Stimulated activated CD8-positive, alpha-beta memory T cell treated with anti-CD3 and anti-CD28 coated beads, Interleukin-12 subunit alpha, Interleukin-12 subunit beta, amount 100 ng/mL, for 1 hour (primary cell): ENCODE data around the gene FOXP3.
"Not testable (repeated sequence)": the region's sequence is repeated elsewhere in the genome, so short reads cannot be mapped to it uniquely, and the experiment has no call there.

ENCODE experiments used
- DNase-seq: peaks from one replicate; pipeline ENCODE4 v3.0.0-alpha.2; 2020; ENCODE audit warnings: low read depth

FOXP3 gene, protein sequence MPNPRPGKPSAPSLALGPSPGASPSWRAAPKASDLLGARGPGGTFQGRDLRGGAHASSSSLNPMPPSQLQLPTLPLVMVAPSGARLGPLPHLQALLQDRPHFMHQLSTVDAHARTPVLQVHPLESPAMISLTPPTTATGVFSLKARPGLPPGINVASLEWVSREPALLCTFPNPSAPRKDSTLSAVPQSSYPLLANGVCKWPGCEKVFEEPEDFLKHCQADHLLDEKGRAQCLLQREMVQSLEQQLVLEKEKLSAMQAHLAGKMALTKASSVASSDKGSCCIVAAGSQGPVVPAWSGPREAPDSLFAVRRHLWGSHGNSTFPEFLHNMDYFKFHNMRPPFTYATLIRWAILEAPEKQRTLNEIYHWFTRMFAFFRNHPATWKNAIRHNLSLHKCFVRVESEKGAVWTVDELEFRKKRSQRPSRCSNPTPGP

GRCh38 chrX:49264460-49264859, at the start of gene FOXP3:
TSS of gene FOXP3 (minus strand) at chrX:49264710. CDS start at chrX:49258505, 6,205 bp downstream.
- no peak for DNase-seq

- no peak for DNase-seq
Measured at GRCh38 chrX:49312176-49312575, 47.7 kb upstream of the FOXP3 start.

- DNase-seq = no peak
Measured at GRCh38 chrX:49310371-49310770, 45.9 kb upstream of the FOXP3 start.

DNA sequence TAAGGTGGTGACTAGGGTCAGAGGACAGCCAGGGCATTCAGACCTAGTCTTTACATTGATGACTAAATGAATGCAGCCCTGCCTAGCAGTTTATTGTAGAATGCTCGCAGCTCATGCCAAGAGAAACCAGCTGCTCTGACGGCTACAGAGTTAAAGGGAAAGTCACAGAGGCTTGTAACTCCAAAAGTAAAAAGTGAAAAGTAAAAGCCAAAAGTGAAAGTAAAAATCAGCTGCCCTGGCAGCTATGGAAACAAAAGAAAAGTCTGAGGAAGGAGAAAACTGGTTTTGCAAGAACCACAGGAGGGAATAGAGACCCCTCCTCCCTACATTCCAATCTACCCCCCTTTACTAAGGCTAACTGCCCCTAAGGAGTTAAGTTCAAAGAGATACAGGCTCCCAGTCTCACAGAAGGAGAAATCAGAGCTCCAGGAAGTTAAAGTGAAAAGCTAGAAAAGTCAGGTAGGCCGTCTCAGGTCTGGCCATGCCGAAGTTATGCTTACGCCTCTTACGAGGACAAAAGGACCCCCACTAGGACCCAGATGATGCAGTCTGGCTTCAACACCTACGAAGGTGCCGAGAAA, 45.0 kb upstream of the FOXP3 start:
- no peak for DNase-seq

DNA sequence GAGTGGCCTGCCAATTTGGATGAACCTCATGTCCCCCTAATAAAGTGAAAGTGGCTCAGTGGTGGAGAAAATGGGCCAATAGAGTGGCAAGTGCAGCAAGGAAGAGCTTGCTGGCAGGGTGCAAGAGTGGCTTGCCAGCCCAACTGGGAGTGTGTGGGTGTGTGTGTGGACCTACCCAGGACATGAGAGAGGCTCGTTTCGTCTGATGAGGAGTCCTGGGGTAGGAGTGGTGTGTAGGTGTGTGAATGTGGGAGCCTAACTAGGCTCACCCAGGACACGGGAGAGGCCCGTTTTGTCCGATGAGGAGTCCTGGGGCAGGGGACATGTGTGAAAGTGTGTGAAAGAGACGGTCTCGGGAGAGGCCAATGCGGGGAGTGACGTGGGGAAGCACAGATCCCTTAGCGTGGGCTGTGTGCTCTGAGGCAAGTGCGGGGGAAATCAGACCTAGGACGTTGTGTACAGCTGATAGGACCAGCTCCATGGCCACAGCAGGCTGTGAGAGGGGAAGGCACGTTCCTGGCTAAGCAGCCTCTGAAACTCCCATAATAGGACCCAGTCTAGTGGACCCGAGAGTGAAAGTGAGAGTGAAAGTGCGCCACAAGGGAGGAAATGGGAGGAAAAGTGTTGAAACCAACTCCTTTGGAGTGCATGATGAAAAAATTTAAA, 44.2 kb upstream of the FOXP3 start:
- no peak for DNase-seq

GRCh38 chrX:49307775-49308174, 43.3 kb upstream of the FOXP3 start:
- not testable (repeated sequence) for DNase-seq

- no peak for DNase-seq
Measured at GRCh38 chrX:49303346-49303745, 38.8 kb upstream of the FOXP3 start, which contains the start of gene GAGE10. TSS of gene GAGE10 (plus strand) at chrX:49303646. CDS start at chrX:49304860, 1,214 bp downstream.

DNA sequence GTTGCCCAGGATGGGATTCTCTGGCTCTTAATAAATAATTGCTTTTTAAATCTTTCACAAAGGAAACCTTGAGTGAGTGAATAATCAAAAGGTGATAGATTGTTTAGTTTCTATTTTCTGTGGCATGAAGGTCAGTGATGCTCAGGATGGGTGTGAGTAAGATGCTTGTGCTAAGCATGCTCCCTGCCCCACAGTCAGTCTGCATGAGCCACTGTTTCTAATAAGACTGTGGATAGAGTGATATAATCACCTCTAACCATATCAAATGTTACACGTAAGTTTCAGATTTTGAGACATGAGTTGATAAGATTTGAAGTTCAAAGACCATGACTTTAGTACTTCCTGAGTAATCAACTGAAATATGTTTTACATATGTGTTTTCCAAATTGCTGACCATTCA, 36.2 kb upstream of the FOXP3 start:
- DNase-seq = no peak

DNA sequence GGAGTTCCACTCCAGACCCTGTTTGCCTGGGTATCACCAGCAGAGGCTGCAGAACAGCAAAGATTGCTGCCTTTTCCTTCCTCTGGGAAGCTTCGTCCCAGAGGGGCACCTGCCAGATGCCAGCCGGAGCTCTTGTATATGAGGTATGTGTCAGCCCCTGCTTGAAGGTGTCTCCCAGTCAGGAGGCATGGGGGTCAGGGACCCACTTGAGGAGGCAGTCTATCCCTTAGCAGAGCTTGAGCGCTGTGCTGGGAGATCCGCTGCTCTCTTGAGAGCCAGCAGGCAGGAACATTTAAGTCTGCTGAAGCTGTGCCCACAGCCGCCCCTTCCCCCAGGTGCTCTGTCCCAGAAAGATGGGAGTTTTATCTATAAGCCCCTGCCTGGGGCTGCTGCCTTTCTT, 34.8 kb upstream of the FOXP3 start:
- not testable (repeated sequence) for DNase-seq

DNA sequence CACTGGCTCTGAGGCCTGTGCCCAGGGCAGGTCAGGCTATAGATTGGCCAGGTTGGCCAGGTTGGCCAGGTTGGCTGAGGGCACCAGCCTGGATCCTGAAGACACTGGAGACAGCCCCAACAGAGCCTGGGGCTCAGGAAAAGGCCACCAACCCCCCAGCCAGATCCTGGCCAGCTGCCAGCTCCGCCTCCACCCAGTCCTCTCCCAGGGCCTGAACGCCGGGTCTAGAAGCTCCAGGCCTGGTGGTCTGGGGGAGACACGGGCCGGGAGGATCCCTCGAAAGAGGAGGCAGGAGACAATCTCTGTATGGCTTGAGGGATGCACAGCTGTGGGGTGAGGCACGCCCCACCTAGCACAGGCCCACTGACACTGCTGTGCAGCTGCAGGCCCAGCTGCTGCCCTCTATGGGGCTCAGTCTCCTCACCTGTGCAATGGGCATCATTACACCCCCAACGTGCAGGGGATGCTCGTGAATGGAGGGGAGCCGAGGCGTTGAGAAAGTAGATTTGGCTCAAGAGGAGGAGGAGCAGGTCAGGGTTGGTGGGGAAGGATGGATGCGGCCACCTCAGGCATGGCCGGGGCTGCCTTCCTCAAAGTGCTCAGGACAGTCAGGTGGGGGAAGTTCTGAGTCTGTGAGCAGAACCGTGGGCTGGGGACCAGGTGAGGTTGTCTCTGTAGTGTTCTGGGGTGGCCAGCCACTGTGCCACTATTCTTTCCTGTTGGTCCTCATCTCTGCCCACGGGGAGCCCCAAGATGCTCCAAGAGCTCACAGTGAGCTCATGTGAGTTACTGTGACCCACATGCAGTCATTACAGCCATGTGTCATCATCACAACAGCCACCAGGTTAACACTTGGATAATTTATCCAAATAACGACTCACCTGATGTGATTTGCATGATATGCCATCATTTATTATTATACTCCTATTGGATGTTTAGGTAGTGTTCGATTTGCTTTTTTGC, 28.2 kb upstream of the FOXP3 start:
- DNase-seq = no peak

DNA sequence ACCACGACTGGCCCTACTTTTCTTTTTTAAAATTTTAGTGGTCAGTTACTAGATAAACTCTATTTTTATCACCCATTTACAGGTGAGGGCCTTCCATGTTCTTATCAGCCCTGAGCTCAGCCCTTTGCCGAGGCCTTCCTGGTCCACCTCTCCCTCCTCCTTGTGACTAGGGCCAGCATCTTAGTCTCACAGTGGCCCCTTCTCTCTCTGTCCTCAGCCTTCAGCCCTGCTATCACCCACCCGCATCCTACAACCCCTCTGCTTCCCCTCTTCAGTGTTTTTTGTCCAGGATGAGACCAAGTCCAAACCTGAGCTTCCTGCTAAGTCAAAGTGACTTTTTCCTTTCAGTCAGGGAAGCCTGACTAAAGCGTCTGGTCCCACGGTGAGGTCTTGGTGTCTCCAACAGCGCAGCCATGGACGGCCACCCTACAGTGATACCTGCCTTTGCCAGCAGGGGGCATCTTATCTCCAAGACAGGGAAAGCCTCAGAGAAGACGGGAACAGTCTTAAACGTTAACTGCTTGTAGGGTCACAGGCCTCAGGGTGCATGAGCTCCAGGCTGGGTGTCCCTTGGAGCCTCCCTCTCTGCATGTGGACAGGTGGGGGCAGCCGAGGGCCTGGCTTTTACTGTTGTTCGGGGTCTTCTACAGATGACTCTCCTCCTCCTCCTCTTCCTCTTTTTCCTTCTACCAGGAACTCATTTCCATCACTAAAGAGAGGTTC, 27.3 kb upstream of the FOXP3 start:
- DNase-seq = peak; percentile 43

- no peak for DNase-seq
Measured at GRCh38 chrX:49290215-49290614, 25.7 kb upstream of the FOXP3 start.

- DNase-seq = no peak
Measured at GRCh38 chrX:49287665-49288064, 23.2 kb upstream of the FOXP3 start.

DNA sequence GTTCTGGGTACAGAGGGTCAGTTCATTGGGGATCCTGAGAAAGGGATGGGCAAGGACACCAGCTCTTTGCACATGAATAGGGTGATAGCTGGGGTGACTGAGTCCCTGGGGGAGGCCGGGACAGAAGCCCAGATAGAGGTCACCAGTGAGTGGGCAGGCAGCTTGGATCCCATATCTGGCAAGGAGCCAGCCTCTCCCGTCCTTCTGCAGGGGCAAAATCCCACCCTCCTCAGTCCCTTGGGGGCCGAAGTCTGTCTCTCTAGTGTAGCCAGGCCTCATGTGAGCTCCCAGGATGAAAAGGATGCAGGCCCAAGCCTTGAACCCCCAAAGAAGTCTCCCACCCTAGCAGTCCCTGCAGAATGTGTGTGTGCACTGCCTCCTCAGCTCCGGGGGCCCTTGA, 22.1 kb upstream of the FOXP3 start:
- no peak for DNase-seq

- no peak for DNase-seq
Measured at GRCh38 chrX:49286136-49286535, 21.6 kb upstream of the FOXP3 start.

DNA sequence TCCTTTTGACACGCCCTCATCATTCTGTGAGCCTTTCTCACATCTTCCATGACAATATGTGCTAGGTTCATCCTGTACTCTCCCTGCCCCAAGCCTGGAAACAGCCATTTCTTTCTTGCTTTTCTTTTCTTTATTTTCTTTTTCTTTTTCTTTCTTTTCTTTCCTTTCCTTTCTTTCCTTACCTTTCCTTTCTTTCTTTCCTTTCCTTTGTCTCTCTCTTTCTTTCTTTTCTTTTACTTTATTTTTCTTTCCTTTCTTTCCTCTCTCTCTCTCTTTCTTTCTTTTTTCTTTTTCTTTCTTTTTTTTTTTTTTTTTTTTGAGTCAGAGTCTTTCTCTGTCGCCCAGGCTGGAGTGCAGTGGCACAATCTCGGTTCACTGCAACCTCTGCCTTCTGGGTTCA, 19.7 kb upstream of the FOXP3 start:
- no peak for DNase-seq

DNA sequence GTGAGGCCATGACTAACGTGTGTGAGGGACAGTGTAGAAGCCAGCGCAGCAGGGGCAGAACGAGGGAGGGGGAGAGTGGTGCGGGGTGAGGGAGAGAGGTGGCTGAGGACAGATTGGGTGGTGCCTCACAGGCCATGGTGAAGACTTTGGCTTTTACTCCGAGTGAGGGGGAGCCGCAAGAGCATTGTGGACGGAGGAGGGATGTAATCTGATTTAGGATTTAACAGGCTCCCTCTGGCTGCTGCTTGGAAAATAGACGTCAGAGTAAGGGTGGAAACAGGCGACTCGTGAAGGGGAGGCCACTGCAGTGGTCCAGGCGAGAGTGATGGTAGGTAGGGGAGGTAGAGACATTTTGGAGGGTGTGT, 18.1 kb upstream of the FOXP3 start:
- no peak for DNase-seq

- DNase-seq = no peak
Measured at GRCh38 chrX:49278081-49278480, 13.6 kb upstream of the FOXP3 start.

DNA sequence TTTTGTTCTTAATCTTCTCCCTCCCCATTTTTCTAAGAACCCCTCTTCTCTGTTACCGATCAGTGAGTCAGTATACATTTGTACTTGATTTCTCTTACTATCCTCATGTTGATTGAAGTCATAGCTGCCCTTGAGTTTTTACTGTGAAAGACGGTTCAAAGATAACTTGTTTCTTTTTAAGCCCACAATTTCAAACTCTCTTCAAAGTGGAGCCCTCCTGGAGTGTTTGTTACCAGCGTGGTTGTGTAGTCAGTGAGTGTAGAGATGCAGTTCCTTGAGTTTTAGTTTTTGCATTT, 13.0 kb upstream of the FOXP3 start:
- DNase-seq = no peak

DNA sequence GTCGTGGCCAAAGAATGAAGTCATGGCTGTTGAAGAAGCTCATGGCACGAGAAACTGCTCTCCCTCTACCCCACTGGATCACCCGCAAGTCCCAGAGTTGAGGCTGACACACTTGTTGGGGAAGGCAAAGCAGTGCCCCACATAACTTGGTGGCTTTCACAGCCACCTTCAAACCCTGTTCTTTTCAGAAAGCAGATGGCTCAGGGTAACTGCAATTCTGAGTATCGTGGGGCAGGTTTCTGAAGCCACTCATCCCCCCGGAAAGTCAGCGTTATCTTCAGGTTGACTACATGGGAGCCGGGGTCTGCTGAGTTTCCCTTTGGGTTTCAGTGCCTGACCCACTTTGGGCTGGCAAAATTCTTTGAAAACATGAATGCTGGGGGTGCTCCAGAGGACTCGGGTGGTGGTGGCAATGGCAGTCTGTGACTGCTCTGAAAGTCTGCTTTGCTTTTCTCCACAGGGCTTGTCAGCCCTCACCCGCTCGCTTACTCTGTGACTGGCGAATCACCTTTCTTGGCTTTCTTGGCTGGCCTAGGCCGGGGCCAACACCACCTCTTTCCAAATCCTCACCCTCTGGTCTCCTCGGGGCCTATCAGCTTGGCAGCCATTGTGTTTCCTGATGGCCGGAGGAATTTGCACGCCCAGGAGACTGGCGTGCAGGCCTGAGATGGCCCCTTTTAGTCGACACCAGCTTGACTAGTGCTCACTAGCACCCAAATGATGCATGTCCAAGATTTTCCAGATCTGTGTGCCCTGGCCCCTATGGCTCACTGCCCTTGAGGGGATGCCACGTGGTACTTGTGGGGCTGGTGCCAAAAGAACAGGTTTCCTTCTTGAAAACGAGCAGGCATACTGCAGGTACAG, 12.4 kb upstream of the FOXP3 start:
- DNase-seq = no peak

GRCh38 chrX:49276207-49276606, 11.7 kb upstream of the FOXP3 start:
- DNase-seq = no peak
